ENCODE results near the gene C9.
"Not testable (repeated sequence)": the region's sequence is repeated elsewhere in the genome, so short reads cannot be mapped to it uniquely, and the experiment has no call there.

C9 gene

GRCh38 chr5:39328731-39329130 lies 35.6 kb downstream of the C9 start:
- DNase-seq (ENCODE audit: low spot score): peak; percentile 8

- no peak for DNase-seq (ENCODE audit: low spot score)
These were observed 40.8 kb downstream of the C9 start for GRCh38 chr5:39323542-39323941.

GRCh38 chr5:39319395-39319794 lies 44.9 kb downstream of the C9 start:
- DNase-seq (ENCODE audit: low spot score): no peak

DNA sequence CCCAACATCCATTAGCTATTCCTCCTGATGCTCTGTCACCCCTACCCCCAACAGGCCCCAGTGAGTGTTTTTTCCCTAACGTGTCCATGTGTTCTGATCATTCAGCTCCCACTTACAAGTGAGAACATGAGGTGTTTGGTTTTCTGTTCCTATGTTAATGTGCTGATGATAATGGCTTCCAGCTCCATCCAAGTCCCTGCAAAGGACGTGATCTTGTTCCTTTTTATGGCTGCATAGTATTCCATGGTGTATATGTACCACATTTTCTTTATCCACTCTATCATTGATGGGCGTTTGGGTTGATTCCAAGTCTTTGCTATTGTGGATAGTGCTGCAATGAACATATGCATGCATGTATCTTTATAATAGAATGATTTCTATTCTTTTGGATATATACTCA lies 47.8 kb downstream of the C9 start:
- DNase-seq (ENCODE audit: low spot score): not testable (repeated sequence)

- DNase-seq (ENCODE audit: low spot score): no peak
These were observed 48.3 kb downstream of the C9 start for GRCh38 chr5:39315995-39316394.

DNA sequence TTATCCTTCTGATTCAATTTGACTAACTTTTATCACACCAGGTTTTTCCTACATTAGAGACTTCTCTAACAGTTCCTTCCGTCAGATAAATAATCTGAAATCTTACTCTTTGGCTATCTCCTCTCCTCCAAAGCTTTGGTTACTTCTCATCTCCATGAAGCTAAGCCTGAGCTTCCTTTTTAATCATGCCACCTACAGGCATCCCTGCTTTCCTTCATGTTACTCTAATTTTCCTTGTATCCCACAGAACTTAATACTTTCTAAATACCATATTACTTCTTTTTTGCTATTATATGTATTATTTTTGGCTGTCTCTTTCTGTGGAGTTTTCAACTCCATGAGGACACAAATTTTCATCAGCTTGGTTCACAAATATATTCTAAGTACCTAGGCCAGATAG lies 49.7 kb downstream of the C9 start:
- no peak for DNase-seq (ENCODE audit: low spot score)

DNA sequence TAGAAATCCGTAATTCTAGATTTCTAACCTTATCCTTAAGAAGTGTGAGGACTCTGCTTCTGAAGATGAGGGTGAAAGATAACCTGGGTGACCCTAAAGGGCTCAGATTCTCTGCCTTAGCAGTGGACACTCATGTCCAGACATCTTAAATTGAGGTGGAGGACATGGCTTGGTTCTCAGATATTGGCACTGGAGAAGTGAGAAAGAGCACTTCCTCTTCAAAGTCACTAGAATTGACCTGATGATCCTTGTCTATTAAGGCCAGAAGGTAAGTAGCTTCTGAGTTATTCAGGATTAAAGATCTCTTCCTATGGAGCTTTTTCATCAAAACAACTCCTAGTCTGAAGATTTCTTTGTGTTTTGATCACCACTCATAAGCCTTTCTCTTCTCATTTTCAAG lies 54.8 kb downstream of the C9 start:
- no peak for DNase-seq (ENCODE audit: low spot score)

DNA sequence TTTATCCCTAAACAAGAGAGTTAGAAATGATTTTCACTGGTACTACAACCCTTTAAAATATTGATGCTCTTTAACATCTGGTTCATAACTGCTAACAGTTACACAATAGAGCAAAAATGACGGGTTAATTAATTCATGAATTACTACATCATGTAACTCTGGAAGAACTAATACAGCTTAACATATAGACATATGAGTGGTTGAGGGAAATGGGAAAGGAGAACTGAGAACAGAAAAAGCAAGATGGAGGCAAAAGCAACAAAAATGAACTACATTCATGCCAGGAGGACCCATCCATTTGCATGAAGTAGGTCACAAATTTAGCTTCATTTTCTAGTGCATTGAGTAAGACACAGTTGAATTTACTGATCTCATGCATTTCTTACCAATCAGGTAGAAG lies 61.8 kb downstream of the C9 start:
- DNase-seq (ENCODE audit: low spot score): no peak

GRCh38 chr5:39301406-39301805 lies 62.9 kb downstream of the C9 start:
- DNase-seq (ENCODE audit: low spot score): no peak

DNA sequence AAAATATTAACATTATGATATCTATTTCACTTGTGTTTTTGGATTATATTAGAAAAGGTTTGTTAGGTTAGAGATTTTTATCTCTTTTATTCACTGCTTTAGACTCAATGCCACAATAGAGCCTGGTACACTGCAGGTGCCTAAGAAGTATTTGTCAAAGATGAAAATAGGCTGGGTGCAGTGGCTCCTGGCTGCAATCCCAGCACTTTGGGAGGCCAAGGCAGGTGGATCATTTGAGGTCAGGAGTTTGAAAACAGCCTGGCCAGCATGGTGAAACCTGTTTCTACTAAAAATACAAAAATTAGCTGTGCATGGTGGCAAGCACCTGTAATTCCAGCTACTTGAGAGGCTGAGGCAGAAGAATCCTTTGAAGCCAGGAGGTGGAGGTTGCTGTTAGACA lies 64.3 kb downstream of the C9 start:
- DNase-seq (ENCODE audit: low spot score): no peak

- DNase-seq (ENCODE audit: low spot score): no peak
These were observed 69.6 kb downstream of the C9 start for GRCh38 chr5:39294736-39295135.

DNA sequence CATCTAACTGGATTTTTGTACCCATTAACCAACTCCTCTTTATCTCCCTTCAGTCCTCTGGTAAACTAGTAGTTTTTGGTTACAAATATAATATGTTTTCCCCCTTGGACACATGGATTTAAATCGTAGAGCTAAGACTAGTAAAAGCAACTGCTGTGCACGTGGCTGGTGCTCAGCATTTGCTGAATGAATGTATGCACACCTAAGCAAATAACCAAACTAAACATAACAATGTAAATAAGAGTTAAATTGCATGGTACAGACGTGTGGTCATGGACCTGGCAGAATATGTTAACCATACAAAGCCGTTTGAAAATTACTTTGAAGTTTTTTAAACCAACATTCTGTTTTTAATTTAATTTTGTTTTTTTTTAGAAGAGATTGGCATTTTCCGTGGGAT lies 79.7 kb downstream of the C9 start:
- DNase-seq (ENCODE audit: low spot score): no peak

DNA sequence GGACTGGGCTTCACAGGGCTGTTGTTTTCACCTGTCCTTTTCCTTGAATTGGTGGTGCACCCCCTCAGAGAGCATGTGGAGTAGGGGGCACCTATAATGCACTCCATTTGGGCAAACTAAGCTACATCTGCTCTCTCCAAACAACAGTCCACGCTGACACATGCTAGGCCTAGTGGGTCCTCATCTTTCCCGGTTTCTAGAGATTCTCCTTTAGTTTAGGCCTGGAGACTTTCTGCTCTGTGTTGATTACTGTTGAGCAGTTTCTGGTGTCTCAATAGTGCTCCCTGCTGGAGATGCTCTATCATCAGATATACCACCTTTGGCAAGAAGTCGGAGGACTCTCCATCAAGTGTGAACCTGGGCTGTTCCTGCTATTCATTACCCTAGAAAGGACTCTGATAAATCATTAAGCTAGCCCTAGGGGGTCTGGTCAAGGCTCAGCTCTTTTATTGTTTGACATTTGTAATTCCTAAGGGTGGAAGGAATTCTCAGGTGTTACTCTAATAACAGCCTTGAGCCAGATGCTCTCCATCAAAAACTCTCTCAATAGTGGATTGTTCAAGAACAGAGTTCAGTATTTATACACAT lies 81.0 kb downstream of the C9 start:
- DNase-seq (ENCODE audit: low spot score): peak; percentile 75

GRCh38 chr5:39282561-39282960 lies 81.7 kb downstream of the C9 start:
- DNase-seq (ENCODE audit: low spot score): no peak

DNA sequence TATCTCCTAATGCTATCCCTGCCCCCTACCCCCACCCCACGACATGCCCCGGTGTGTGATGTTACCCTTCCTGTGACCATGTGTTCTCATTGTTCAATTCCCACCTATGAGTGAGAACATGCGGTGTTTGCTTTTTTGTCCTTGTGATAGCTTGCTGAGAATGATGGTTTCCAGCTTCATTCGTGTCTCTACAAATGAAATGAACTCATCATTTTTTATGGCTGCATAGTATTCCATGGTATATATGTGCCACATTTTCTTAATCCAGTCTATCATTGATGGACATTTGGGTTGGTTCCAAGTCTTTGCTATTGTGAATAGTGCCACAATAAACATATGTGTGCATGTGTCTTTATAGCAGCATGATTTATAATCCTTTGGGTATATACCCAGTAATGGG lies 88.4 kb downstream of the C9 start:
- not testable (repeated sequence) for DNase-seq (ENCODE audit: low spot score)

- DNase-seq (ENCODE audit: low spot score): no peak
These were observed 89.8 kb downstream of the C9 start for GRCh38 chr5:39274398-39275085.

DNA sequence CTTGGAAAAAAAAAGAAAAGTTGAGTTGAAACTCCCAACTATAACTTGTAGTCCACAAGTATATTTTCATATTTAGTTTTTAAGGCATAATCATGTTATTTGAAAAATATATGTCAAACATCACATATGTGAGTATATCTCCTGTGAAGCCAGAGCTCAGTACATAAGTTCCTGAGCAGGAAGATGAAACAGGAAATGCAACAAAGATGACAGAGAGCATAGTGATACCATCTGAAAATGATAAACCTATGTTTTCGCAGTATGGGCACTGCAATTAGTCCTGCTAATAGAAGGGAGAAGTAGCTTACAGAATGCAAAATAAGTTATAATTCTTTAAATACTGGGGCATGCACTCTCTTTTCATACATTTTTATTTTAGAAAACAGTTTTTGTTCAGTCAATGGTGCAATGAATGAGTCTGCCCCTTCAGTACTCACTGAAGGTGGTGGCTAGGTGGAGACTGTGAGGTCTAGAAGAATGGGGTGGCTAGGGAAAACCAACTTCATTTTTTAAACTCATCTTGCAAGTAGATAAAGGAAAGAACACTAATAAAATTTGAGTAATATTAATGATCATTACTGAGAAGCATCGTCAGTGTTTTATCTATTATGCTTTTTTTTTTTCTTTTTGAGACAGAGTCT lies 90.9 kb downstream of the C9 start:
- no peak for DNase-seq (ENCODE audit: low spot score)

DNA sequence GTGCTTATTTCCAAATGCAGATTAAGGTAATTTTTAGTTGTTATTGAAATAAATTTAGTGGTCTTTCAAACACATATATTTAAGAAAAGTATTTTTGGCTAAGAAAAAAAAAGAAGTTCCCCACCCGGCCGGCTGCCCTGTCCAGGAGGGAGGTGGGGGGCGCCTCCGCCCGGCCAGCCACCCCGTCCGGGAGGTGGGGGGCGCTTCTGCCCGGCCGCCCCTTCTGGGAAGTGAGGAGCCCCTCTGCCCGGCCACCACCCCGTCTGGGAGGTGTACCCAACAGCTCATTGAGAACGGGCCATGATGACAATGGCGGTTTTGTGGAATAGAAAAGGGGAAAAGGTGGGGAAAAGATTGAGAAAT lies 91.4 kb downstream of the C9 start:
- not testable (repeated sequence) for DNase-seq (ENCODE audit: low spot score)

DNA sequence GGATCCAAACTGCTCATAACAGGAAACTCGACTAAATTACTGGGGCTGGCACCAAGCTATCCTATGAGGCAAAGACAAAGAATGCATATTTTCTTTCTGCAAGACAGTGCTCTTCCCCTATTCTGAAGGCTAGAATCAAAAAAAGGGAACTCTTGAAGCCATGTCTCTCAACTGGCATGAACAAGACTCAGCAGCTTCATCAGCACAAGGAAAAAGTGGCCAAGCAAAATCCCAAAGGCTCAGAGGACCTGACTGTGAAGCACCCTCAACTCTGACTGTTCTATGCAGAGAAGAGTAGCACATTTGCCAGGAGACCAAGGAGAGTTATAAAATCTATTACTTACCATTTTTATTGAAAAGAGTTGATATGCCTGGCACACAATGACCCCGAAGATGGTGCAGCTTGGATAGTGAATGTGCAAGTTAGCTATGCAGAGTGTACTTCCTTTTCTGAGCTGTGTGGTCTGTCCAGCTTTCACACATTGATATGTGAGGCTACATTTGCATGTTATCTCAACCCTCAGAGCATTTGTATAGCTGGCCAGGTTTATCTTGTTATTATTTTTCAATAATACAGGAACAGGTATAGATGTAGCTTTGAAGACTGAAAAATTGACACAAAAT lies 94.0 kb downstream of the C9 start:
- peak; percentile 30 for DNase-seq (ENCODE audit: low spot score)

GRCh38 chr5:39267186-39267585 lies 97.1 kb downstream of the C9 start:
- DNase-seq (ENCODE audit: low spot score): no peak

GRCh38 chr5:39266442-39266841 lies 97.9 kb downstream of the C9 start:
- DNase-seq (ENCODE audit: low spot score): peak; percentile 42

GRCh38 chr5:39264528-39264927 lies 99.8 kb downstream of the C9 start:
- DNase-seq (ENCODE audit: low spot score): no peak

DNA sequence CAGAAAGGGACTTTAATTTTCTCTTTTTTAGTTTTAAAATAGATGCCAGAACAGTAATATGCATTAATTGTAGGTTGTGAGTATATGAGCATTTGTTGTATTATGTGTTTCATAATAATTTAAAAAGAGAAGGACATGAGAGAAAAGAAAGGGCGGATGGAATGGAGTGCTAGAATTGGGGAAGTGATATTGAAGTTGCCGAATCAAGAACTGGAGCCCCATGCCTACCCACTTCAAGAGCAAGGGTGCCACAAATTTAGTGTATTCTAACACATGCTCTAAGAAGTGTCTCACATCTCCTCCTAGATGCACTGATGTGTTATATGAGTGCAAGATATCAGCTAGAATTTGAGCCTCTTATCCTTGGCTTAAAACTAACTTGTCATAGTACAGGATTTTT lies 101.3 kb downstream of the C9 start:
- DNase-seq (ENCODE audit: low spot score): no peak
